Suprapubic skin (tissue), 4 donors: Measurements from ENCODE around the gene NMUR2.

ENCODE experiments used
- CTCF ChIP-seq, 2 donors: fragments of 200-600 bp in 1 of 2; fragments of 450-650 bp in 1 of 2; sonication (generic) in 1 of 2; IDR thresholded peaks; one replicate each; pipeline ENCODE4 v1.5.1; 2016 to 2019; ENCODE audit warnings: antibody characterized with exemption in 2 of 2, mild to moderate bottlenecking in 1 of 2, moderate library complexity in 1 of 2
- EP300 ChIP-seq: sonication (generic); formaldehyde crosslinking; IDR thresholded peaks from one replicate; pipeline ENCODE4 v1.6.1; 2017; ENCODE audit warnings: antibody characterized with exemption
- POLR2A ChIP-seq, 2 donors: fragments of 450-650 bp; IDR thresholded peaks; one replicate each; pipeline ENCODE4 v1.6.1; 2017; ENCODE audit warnings: antibody characterized with exemption in 2 of 2, mild to moderate bottlenecking in 2 of 2, moderate library complexity in 2 of 2
- POLR2AphosphoS5 ChIP-seq, 3 donors: sonication (generic); formaldehyde crosslinking; IDR thresholded peaks; one replicate each; pipeline ENCODE4 v1.6.1; 2017; ENCODE audit warnings: antibody characterized with exemption in 3 of 3

- TF ChIP-seq POLR2A (IDR thresholded peaks at IDR 0.05) = no peak
- TF ChIP-seq CTCF (IDR thresholded peaks at IDR 0.05) = no peak
- no peak for TF ChIP-seq EP300
- no peak for TF ChIP-seq POLR2AphosphoS5 (IDR thresholded peaks at IDR 0.05)
Observed at GRCh38 chr5:152366716-152367115, 38.4 kb downstream of the NMUR2 start.
